Neutrophil (primary cell): ENCODE data around the gene RANBP17.

Source experiments
- H3K27ac ChIP-seq: fragments of 200-600 bp; sonication (generic); 2 replicates; pipeline ENCODE4 v1.5.1; 2016; ENCODE audit warnings: mild to moderate bottlenecking, moderate library complexity
- H3K27me3 ChIP-seq: fragments of 200-600 bp; sonication (generic); 2 replicates; pipeline ENCODE4 v1.6.0; 2016; ENCODE audit warnings: mild to moderate bottlenecking
- H3K36me3 ChIP-seq: fragments of 200-600 bp; sonication (generic); 2 replicates; pipeline ENCODE4 v1.5.1; 2017
- H3K4me1 ChIP-seq, 2 experiments: fragments of 200-600 bp in 1 of 2; sonication (generic) in 1 of 2; 1 replicate in 1 of 2; 2 replicates in 1 of 2; pipeline versions ENCODE4 v1.5.1 to v1.6.1; 2013 to 2016; ENCODE audit warnings: low read depth in 1 of 2, low read length in 1 of 2, mild to moderate bottlenecking in 1 of 2, moderate library complexity in 1 of 2; ENCODE audit not compliant: control insufficient read depth in 1 of 2, insufficient read depth in 1 of 2
- H3K4me3 ChIP-seq, 2 experiments: fragments of 200-600 bp in 1 of 2; sonication (generic) in 1 of 2; 1 replicate in 1 of 2; 2 replicates in 1 of 2; pipeline ENCODE4 v1.5.1; 2013 to 2016; ENCODE audit warnings: low read depth in 1 of 2, low read length in 1 of 2, mild to moderate bottlenecking in 1 of 2, moderate library complexity in 1 of 2
- H3K9me3 ChIP-seq: fragments of 200-600 bp; sonication (generic); 2 replicates; pipeline ENCODE4 v1.5.1; 2016
- CTCF ChIP-seq: fragments of 200-600 bp; sonication (generic); IDR thresholded peaks from 2 replicates; pipeline ENCODE4 v1.5.1; 2016; ENCODE audit warnings: antibody characterized with exemption

Gene RANBP17

GRCh38 chr5:171323806-171324632 is 462.2 kb downstream of the RANBP17 start:
- Histone ChIP-seq H3K36me3 (no peaks in the 10 kb centered on the region), H3K4me3 (no peak overlapping the region), H3K9me3 (no peaks in the 10 kb centered on the region), H3K4me1 (peaks cover 0 to 14% of the 10 kb centered on the region in 2 experiments), H3K27me3 (peaks cover 98% of the 10 kb centered on the region), H3K27ac (no peak overlapping the region)
- no peak for TF ChIP-seq CTCF

GRCh38 chr5:171330021-171330420 is 468.2 kb downstream of the RANBP17 start:
- Histone ChIP-seq H3K9me3 (no peaks in the 10 kb centered on the region), H3K4me3 (no peak overlapping the region), H3K36me3 (no peaks in the 10 kb centered on the region), H3K27me3 (peaks cover 97% of the 10 kb centered on the region), H3K4me1 (peaks cover 0 to 8% of the 10 kb centered on the region in 2 experiments), H3K27ac (no peak overlapping the region)
- no peak for TF ChIP-seq CTCF

- H3K4me3 ChIP-seq = no peak overlapping the region
- TF ChIP-seq CTCF = no peak
- H3K27me3 ChIP-seq = peaks cover 100% of the 10 kb centered on the region
- H3K36me3 ChIP-seq = no peaks in the 10 kb centered on the region
- H3K27ac ChIP-seq = no peak overlapping the region
- peaks cover 0 to 6% of the 10 kb centered on the region in 2 experiments for H3K4me1 ChIP-seq
- no peaks in the 10 kb centered on the region for H3K9me3 ChIP-seq
Observed at GRCh38 chr5:171335616-171336015, 473.8 kb downstream of the RANBP17 start.

GRCh38 chr5:171336521-171337209 is 474.8 kb downstream of the RANBP17 start:
- no peak for TF ChIP-seq CTCF
- Histone ChIP-seq H3K9me3 (no peaks in the 10 kb centered on the region), H3K4me3 (no peak overlapping the region), H3K27me3 (peaks cover 100% of the 10 kb centered on the region), H3K4me1 (peaks cover 0 to 6% of the 10 kb centered on the region in 2 experiments), H3K36me3 (no peaks in the 10 kb centered on the region), H3K27ac (no peak overlapping the region)

- Histone ChIP-seq H3K27me3 (peaks cover 97% of the 10 kb centered on the region), H3K27ac (no peak overlapping the region), H3K36me3 (no peaks in the 10 kb centered on the region), H3K9me3 (no peaks in the 10 kb centered on the region), H3K4me3 (no peak overlapping the region), H3K4me1 (peaks cover 0 to 6% of the 10 kb centered on the region in 2 experiments)
- TF ChIP-seq CTCF = no peak
Observed at GRCh38 chr5:171337210-171337569, 475.4 kb downstream of the RANBP17 start.
